Inferior parietal cortex (tissue), 1 donor: ENCODE measurements around the gene POLA1.
"Not testable (repeated sequence)": the region's sequence is repeated elsewhere in the genome, so short reads cannot be mapped to it uniquely, and the experiment has no call there.

Source experiments
- DNase-seq: peaks from one replicate; pipeline ENCODE4 v3.0.0-alpha.2; 2016; ENCODE audit errors: extremely low spot score

POLA1 gene

DNA sequence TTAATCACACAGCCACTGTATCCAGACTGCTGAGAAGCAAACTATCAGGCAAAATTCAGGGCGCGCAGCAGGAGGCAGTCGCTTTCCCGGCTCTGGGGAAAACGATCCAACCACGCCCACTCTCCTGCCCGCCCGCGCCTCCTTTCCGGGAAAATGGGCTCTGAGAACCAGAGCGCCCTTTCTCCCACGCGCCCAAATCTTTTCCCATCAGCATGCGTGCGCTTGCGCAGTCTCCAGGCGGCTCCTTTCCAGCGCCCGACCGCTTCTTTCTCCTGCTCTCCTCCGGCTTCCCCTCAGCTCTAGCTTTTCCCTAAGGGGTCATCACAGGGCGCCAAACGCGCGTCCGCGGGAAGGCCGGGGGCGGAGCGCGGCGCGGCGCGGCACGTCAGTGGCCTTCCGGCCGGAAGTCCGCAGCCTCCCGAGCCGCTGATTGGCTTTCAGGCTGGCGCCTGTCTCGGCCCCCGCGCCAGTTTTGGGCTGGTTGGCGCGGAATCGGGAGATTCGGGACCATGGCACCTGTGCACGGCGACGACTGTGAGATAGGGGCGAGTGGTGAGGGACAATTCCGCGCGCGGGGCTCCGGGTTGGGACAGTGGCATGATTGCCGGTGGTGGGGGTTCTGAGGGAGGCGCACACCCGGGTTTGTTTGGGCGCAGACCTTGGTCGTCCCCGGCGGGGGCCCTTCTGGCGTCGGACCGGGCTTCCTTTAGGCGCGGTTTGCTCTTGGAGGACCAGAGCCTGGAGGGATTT lies at the start of gene POLA1:
POLA1 (plus strand) TSS at position 466 of the 750 bp plus-strand sequence; CDS start at position 510, 44 bp downstream.
- DNase-seq = peak; percentile 91

- no peak for DNase-seq
Measured at GRCh38 chrX:24646006-24646405, 47.7 kb upstream of the POLA1 start.

DNA sequence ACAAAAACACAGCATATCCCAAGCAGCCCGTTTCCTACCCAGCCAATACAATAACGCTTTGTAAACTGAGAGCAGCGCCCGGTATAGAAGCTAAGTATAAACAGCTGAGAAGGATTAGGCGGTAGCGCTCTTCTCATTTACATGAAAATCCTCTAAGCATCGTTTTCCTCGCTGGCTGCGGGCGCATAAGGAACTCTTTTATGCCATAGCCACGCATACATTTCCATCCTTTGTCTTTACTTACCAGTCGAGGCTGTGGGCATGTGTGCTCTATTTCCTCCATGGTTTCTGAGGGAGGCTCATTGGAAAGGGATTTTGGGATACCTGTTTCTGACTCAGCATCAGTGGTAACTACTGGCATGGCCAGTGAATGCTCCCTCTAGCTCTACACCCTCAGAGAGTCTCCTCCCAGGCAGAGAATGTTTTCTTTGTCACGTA lies 47.0 kb upstream of the POLA1 start:
- peak; percentile 27 for DNase-seq

DNA sequence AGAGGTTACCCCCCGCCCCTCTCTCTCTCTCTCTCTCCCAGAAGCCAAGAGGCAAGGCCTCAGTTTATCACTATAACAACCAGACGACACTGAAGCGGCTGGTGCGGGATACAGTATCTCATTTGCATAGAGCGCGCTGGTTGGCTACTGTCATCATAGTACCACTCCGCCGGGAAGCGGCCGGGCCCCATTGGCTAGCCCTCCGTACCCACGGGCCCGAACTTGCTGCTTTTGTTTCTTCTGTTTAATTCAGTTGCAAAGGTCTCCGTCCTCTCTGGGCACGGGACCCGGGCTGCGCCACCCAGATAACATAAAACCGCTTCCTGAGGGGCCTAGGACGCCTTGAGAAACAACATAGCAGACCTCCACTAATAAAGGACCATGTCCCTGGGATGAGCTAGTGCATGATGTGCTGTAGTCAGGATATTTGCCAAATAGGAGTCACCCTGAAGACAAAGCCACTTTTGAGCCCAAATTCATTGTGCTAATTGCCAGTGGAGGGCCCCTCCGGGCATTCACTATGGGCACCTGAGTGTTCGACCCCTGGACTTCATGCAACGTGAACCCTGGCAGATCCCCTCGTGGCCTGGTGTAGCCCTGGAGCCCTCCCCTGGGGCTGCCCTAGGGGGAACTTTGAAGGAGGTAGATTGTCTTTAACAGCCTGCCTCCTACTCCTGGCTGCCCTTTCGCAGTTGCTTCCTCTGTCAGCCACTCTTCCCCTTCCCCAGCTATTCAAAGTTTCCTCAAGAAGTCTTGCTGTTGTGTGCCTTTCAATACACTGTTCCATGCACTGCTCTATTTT lies 46.3 kb upstream of the POLA1 start, which contains the start of gene PCYT1B:
PCYT1B (minus strand) TSS at position 91 of the 802 bp plus-strand sequence. CDS start 242 bp downstream, outside the sequence.
- peak; percentile 54 for DNase-seq

GRCh38 chrX:24648495-24648894 lies 45.2 kb upstream of the POLA1 start:
- DNase-seq = no peak

GRCh38 chrX:24651783-24652182 lies 41.9 kb upstream of the POLA1 start:
- DNase-seq = no peak

DNA sequence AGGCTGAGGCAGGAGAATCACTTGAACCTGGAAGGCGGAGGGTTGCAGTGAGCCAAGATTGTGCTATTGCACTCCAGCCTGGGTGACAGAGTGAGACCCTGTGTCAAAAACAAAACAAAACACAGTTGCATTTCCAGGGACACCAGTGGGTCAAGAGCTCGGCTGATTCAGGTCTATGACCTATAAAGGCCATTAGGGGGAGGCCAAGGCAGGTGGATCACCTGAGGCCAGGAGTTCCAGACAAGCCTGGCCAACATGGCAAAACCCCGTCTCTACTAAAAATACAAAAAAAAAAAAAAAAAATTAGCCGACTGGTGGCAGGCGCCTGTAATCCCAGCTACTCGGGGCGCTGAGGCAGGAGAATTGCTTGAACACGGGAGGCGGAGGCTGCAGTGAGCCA lies 38.0 kb upstream of the POLA1 start:
- DNase-seq = not testable (repeated sequence)

- no peak for DNase-seq
Measured at GRCh38 chrX:24657671-24658386, 35.9 kb upstream of the POLA1 start.

DNA sequence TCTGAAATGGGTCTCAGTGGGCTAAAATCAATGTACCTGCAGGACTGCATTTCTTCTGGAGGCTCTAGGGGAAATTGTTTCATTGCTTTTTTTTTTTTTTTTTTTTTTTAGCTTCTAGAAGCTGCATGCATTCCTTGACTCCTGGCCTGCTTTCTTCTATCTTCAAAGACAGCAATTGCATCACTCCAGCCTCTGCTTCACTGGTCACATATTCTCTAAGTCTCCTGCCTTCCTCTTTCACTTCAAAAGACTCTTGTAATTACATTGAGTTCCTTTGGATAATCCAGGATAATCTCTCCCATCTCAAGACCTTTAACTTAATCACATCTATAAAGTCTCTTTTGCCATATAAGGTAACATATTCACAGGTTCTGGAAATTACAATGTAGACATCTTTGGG lies 35.3 kb upstream of the POLA1 start:
- no peak for DNase-seq

DNA sequence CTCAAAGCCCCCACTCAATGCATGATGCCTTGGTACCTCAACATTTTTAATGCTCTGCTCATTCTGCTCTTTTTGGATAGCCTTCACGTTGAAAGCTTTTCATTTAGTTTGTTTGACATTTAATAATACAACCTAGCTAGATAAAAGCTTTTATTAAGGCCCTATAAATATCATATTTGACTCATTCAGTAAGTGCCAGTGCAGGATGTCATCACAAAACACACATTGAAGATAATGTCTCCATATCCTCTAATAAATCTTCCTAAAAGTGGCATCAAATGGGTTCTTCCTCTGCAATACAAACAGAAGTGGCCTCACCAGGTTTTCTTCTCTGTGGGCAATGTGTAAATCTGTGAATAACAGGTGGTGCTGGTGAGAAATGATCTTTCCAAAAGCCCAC lies 34.6 kb upstream of the POLA1 start:
- DNase-seq = no peak

GRCh38 chrX:24659646-24660045 lies 34.1 kb upstream of the POLA1 start:
- no peak for DNase-seq

GRCh38 chrX:24661292-24661691 lies 32.4 kb upstream of the POLA1 start:
- DNase-seq = no peak

DNA sequence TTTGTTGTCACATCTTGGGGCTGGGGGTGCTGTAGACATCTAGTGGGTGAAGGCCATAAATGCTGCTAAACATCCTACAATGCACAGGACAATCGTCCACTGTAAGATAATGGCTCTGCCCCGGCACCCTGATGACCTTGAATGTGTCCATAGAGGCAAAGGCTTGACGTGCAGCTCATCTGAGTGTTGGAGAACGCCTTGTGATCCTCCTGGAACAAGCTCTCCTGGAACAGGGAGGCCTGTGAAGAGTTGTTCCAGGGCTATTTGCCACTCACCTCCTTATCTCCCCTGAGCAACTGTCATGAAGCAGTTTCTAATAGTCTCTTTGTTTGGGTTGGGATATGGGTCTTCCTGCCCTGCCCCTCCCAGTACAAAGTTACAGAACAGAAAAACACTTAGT lies 31.4 kb upstream of the POLA1 start:
- DNase-seq = no peak

GRCh38 chrX:24668111-24668510 lies 25.6 kb upstream of the POLA1 start:
- no peak for DNase-seq

GRCh38 chrX:24672701-24673190 lies 21.0 kb upstream of the POLA1 start:
- peak; percentile 49 for DNase-seq

DNA sequence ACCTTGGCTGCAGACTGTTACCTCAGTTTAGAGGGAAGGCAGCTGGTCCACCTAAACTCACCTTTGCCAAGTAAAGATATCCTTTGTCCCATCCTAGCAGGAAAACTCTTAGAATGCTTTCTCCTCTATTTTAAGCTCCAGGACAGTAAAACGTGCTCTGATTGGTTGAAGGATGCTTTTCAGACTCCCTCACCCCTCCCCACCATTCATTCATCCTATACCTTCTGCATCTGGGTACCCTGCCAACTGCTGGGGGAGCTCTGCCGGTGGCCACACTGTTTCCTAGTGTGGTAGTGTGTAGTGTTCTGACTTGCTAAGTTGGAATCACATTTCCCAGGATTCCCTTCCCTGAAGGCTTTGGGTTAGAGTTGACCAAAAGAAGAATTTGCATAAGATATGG lies 20.3 kb upstream of the POLA1 start:
- no peak for DNase-seq

- no peak for DNase-seq
Measured at GRCh38 chrX:24676403-24677024, 17.2 kb upstream of the POLA1 start.

GRCh38 chrX:24682739-24683432 lies 10.8 kb upstream of the POLA1 start:
- no peak for DNase-seq

DNA sequence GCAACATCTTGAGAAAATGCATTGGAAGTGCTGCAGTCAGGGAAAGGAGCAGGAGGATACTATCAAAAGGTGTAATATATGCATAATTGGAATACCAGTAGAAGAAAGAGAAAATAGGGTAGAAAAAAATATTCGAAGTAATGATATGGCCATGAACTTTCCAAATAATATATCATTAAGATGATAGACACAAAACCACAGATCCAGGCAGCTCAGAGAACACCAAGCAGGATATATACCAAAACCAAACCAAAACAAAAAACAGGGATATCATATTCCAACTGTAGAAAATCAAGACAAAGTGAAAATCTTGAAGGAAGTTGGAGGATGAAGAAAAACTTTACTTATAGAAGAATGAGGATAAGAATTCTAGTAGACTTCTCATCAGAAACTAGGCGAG lies 9.7 kb upstream of the POLA1 start:
- no peak for DNase-seq

DNA sequence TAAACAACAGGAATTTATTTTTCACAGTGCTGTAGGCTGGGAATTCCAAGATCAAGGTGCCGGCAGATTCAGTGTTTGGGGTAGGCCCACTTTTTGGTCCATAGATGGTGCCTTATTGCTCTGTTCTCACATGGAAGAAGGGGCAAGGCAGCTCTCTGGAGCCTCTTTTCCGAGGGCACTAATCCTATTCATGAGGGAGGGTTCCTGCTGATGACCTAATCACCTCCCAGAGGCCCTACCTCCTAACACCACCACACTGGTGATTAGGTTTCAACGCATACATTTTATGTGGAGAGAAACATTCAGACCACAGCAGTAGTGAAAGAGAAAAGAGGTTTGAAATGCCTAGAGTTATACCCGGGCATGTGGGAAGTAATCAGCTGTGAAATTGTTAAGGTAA lies 1.4 kb upstream of the POLA1 start:
- no peak for DNase-seq

GRCh38 chrX:24694825-24695224 lies 1.1 kb downstream of the POLA1 start:
- DNase-seq = no peak
